CD4-positive, alpha-beta T cell (primary cell): ENCODE results near the gene SCFD2. TPM values are rescaled to one million over a fixed set of nuclear protein-coding genes. Genes with fewer than 3 reads are reported as not detected.

Experiments used
- ATAC-seq: fragments of 200-7000 bp; cut with Tn5 transposase; one replicate; pipeline ENCODE4 v1.10.0; 2022; ENCODE audit warnings: mild to moderate bottlenecking; ENCODE audit not compliant: poor library complexity
- CTCF ChIA-PET: fragments of 350-600 bp; sonication (Branson Sonifier 250); formaldehyde crosslinking; loops from one replicate; lab custom pipeline; 2021; ENCODE audit warnings: antibody characterized with exemption, inconsistent platforms; lab: Charles Lee
- POLR2A ChIA-PET: fragments of 350-600 bp; sonication (Branson Sonifier 250); formaldehyde crosslinking; loops from one replicate; lab custom pipeline; 2021; ENCODE audit warnings: antibody characterized with exemption, inconsistent platforms; lab: Charles Lee
- DNase-seq, 14 experiments: peaks; one replicate each; pipeline ENCODE4 v3.0.0-alpha.2; 2013 to 2020; ENCODE audit warnings: mixed read lengths in 2 of 14
- H3K27ac ChIP-seq, 2 donors: one replicate each; pipeline versions ENCODE4 v1.5.1 to v1.7.0; 2013; ENCODE audit warnings: low read length in 2 of 2, low read depth in 1 of 2, mild to moderate bottlenecking in 1 of 2
- H3K27me3 ChIP-seq, 2 experiments: 1 replicate in 1 of 2; 2 replicates in 1 of 2; pipeline versions ENCODE4 v1.6.1 to v1.7.0; 2013; ENCODE audit warnings: low read length in 2 of 2, control low read depth in 1 of 2, mild to moderate bottlenecking in 1 of 2, moderate library complexity in 1 of 2; ENCODE audit not compliant: insufficient read depth in 2 of 2, control insufficient read depth in 1 of 2
- H3K36me3 ChIP-seq: one replicate; pipeline ENCODE4 v1.6.1; 2013; ENCODE audit warnings: low read length, control low read depth; ENCODE audit not compliant: insufficient read depth
- H3K4me1 ChIP-seq: one replicate; pipeline ENCODE4 v1.6.1; 2013; ENCODE audit warnings: low read length, control low read depth; ENCODE audit not compliant: insufficient read depth
- H3K4me3 ChIP-seq: one replicate; pipeline ENCODE4 v1.5.1; 2013; ENCODE audit warnings: mild to moderate bottlenecking, low read length, moderate library complexity
- H3K9me3 ChIP-seq, 2 experiments: 1 replicate in 1 of 2; 2 replicates in 1 of 2; pipeline versions ENCODE4 v1.6.1 to v1.7.0; 2013; ENCODE audit warnings: low read length in 2 of 2, mild to moderate bottlenecking in 2 of 2, control low read depth in 1 of 2, moderate library complexity in 1 of 2; ENCODE audit not compliant: control insufficient read depth in 1 of 2, insufficient read depth in 1 of 2
- H3K27ac Mint-ChIP-seq: one replicate; pipeline ENCODE4 v1.8.0; 2020; ENCODE audit warnings: mixed read lengths
- H3K27me3 Mint-ChIP-seq: one replicate; pipeline ENCODE4 v1.8.0; 2021; ENCODE audit warnings: mixed read lengths
- H3K36me3 Mint-ChIP-seq: one replicate; pipeline ENCODE4 v1.8.0; 2021; ENCODE audit warnings: low read depth, mixed read lengths
- H3K4me1 Mint-ChIP-seq: one replicate; pipeline ENCODE4 v1.8.0; 2021; ENCODE audit warnings: low read depth, mixed read lengths
- H3K4me3 Mint-ChIP-seq: one replicate; pipeline ENCODE4 v1.8.0; 2020; ENCODE audit warnings: mild to moderate bottlenecking, mixed read lengths
- H3K9me3 Mint-ChIP-seq: one replicate; pipeline ENCODE4 v1.8.0; 2020; ENCODE audit warnings: mixed read lengths
- intact Hi-C, 2 experiments: fragments of 100-400 bp; cut with DNase I in 1 of 2; cut with micrococcal nuclease in 1 of 2; formaldehyde crosslinking; loops; one replicate each; pipeline versions ENCODE4 v1.15.1 to v1.9.0; 2023 to 2025; cut with DNase I, micrococcal nuclease
- total RNA-seq, 174 experiments: library from RNA in 2 of 174; stranded (reverse) in 2 of 174; gene quantifications; one replicate each; pipeline ENCODE4 v1.2.3 and lab custom pipeline; 2021 to 2026
- TF ChIP-seq, protein P1 (sequence below): fragments of 200-600 bp; IDR thresholded peaks from one replicate; pipeline ENCODE4 v1.8.0; 2022; ENCODE audit warnings: antibody characterized with exemption, mild to moderate bottlenecking

Gene SCFD2
- total RNA-seq, 2 experiments from 2014 or later, result 15.4 to 17.6 TPM

DNA sequence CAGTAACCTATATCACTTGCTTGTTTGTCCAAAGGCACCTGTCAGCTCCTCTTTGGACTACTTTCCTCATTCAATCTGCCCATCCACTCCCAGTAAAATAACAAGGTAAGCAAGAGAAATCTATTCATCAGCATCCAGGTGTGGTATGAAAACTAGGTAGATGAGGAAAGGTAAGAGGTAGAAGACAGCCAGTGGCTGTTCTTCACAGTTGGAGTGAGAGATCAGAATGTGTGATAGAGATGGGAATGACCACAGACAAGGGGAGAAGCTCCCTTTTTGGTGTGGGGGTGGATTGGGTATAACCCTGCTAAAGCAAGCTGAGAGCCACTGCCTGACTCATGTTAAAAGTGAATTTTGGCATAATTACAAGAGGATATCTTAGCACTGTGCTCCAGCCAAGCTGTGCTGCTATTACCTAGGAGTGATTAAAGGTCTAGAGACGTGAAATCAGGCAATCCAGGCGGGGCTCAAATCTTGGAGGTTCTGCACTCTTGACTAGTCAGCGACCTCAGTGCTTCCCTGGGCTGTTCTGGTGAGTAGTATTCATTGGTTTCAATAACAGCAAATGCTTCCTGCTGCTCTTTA is 531.8 kb downstream of the SCFD2 start:
- H3K4me3 ChIP-seq, result no peak overlapping the region
- Mint-ChIP-seq H3K27me3 (no peaks in the 10 kb centered on the region), H3K4me3 (no peak overlapping the region), H3K27ac (no peak overlapping the region), H3K36me3 (no peaks in the 10 kb centered on the region), H3K9me3 (no peaks in the 10 kb centered on the region), H3K4me1 (no peaks in the 10 kb centered on the region)
- intact Hi-C loops, result no loop called here
- H3K36me3 ChIP-seq, result no peaks in the 10 kb centered on the region
- ATAC-seq (no peak), DNase-seq (no peak)
- ChIA-PET CTCF (no interaction called here), POLR2A (no interaction called here)
- H3K4me1 ChIP-seq, result no peaks in the 10 kb centered on the region
- H3K9me3 ChIP-seq, result no peaks in the 10 kb centered on the region
- peaks cover 0 to 5% of the 10 kb centered on the region in 2 experiments for H3K27me3 ChIP-seq
- H3K27ac ChIP-seq, result no peak overlapping the region
- TF ChIP-seq, protein P1, sequence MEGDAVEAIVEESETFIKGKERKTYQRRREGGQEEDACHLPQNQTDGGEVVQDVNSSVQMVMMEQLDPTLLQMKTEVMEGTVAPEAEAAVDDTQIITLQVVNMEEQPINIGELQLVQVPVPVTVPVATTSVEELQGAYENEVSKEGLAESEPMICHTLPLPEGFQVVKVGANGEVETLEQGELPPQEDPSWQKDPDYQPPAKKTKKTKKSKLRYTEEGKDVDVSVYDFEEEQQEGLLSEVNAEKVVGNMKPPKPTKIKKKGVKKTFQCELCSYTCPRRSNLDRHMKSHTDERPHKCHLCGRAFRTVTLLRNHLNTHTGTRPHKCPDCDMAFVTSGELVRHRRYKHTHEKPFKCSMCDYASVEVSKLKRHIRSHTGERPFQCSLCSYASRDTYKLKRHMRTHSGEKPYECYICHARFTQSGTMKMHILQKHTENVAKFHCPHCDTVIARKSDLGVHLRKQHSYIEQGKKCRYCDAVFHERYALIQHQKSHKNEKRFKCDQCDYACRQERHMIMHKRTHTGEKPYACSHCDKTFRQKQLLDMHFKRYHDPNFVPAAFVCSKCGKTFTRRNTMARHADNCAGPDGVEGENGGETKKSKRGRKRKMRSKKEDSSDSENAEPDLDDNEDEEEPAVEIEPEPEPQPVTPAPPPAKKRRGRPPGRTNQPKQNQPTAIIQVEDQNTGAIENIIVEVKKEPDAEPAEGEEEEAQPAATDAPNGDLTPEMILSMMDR, result no peak

DNA sequence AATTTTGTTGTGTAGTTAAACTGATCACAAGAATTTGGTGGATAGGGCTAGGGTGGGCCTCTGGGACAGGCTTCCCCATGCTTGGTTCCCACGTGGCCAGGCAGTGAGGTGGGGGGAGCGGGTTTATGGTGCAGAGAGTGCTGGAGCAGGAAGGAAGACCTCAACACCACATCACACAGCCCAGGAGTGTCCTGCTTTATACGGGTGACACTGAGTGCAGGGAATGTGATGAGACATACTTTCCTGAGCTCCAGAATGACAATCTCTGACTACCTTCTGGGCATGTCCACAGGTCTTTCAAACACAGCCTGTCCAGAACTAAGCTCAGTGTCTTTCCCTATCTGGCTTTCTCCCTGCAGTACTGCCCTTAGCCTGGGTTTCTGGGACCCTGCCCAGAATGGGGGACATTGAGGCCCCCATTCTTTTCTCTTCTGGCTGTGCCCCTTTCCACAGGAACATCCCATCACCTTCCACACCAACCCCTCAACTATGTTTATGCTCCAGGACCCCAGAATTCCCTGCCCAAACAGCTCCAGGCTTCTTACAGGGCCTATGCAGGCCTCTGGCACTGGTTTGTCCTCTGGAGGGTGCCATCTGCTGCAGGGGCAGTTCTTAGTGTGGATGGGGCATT is 540.3 kb downstream of the SCFD2 start:
- Histone ChIP-seq H3K4me1 (peaks cover 22% of the 10 kb centered on the region), H3K4me3 (no peak overlapping the region), H3K27ac (no peak overlapping the region), H3K36me3 (no peaks in the 10 kb centered on the region), H3K27me3 (no peaks in the 10 kb centered on the region), H3K9me3 (peaks cover 0 to 4% of the 10 kb centered on the region in 2 experiments)
- H3K27me3 Mint-ChIP-seq, result no peaks in the 10 kb centered on the region
- ATAC-seq (no peak), DNase-seq (peak in 1 of 14 experiments; percentile 15)
- ChIA-PET CTCF (no interaction called here), POLR2A (no interaction called here)
- H3K4me1 Mint-ChIP-seq, result peaks cover 17% of the 10 kb centered on the region
- no peak overlapping the region for H3K27ac Mint-ChIP-seq
- TF ChIP-seq, protein P1, result no peak
- H3K36me3 Mint-ChIP-seq, result no peaks in the 10 kb centered on the region
- intact Hi-C loops, result no loop called here
- no peaks in the 10 kb centered on the region for H3K9me3 Mint-ChIP-seq
- no peak overlapping the region for H3K4me3 Mint-ChIP-seq

DNA sequence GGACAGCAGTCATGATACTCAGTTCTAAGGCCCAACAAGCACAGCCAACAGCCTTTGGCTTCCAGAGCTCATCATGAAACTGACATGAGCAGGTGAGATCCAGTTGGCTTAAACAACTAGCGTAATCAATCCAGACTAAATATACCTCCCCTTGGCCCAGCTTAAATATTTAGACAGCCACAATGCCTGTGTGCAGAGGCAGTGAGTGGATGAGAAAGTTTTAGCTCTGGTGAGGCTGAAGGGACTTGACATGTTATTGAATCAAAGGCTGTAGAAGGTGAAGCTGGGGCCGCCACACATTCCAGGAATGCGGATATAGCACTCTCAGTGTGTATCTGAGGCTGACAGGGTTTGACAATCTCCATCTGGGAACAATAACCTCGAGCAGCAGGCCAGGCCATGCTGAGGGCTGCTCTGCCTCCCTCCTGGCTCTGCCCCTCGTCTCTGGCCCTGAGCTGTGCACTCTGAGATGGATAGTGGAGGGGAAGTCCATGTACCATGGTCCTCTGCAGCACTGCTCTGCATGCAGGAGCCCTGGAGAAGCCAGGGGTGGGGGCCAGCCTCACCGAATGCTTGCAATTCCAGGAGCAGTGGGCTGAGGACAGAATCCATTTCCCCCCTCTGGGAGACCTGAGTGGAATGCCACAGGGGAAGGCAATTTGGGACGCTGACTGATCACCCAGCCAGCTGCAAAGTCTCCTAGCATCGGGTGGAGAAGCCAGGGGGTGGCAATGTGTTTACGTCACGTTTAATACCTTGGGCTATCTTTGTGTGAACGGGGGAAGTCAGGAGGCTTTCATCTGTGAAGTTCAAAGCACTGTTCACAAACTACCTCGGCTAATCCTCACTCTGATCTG is 541.0 kb downstream of the SCFD2 start:
- no peak overlapping the region for H3K4me3 ChIP-seq
- H3K4me3 Mint-ChIP-seq, result no peak overlapping the region
- intact Hi-C loops, result no loop called here

More for the DNA sequence above, 541.0 kb downstream of the SCFD2 start:
- Mint-ChIP-seq H3K9me3 (no peaks in the 10 kb centered on the region), H3K4me1 (peaks cover 17% of the 10 kb centered on the region), H3K27ac (no peak overlapping the region), H3K36me3 (no peaks in the 10 kb centered on the region), H3K27me3 (no peaks in the 10 kb centered on the region)
- CTCF ChIA-PET, result no interaction called here
- DNase-seq (peak in 1 of 14 experiments; percentile 41), ATAC-seq (peak; percentile 54)
- no peak overlapping the region for H3K27ac ChIP-seq
- H3K27me3 ChIP-seq, result no peaks in the 10 kb centered on the region
- peaks cover 22% of the 10 kb centered on the region for H3K4me1 ChIP-seq
- TF ChIP-seq, protein P1, result no peak
- H3K36me3 ChIP-seq, result no peaks in the 10 kb centered on the region
- POLR2A ChIA-PET, result no interaction called here
- H3K9me3 ChIP-seq, result peaks cover 0 to 4% of the 10 kb centered on the region in 2 experiments
